ENCODE measurements around the gene OPA1. TPM values are rescaled to one million over a fixed set of nuclear protein-coding genes. Genes with fewer than 3 reads are reported as not detected.

Gene OPA1
- total RNA-seq, 1 donor from 2014 or later, result 109 TPM

DNA sequence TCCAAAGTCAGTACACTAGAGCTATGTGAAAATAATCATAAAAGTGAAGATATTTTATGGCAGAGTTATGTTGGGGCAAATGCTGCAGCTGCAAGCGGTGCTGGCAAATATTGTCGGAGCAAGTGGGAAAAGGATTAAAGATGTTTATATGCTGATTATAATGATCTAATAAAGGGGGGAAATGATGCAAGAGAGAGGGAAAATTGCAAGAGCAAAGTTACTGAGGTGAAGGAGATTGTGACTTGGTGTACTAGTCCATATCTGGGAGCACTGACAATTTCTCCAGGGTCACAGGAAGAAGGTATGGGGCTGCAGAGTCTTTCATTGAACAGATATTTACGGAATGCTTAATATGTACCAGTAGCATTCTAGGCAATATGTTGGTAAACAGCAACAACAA lies 45.8 kb downstream of the OPA1 start:
- intact Hi-C loops (cut with DNase I), result no loop called here
- no peak for DNase-seq (ENCODE audit: low spot score)

DNA sequence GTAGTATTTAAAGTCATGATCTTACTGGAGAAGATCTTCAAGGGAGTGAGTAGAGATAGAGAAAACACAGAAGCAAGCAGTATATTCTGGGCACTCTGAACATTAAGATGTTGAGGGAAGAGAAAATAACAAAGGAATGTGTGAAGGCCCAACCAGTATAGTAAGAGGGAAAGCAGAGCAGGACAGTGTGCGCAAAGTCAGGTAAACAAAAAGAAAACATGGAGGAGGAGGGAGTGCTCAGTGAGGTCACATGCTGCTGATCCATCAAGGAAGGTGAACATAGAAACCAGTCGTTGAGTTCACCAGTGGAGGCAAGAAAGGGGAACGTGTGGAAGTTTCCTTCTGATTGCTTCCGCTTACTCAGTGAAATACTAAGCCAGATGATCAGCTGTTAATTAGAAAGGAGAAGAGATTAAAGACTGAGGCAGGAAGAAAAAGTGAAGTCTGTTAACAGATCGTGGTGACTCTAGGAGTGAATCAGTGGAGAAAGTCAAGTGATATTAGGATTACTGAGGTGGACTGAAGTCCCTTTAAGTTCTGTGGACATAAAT lies 47.2 kb downstream of the OPA1 start:
- intact Hi-C loops (cut with DNase I), result no loop called here
- DNase-seq (ENCODE audit: low spot score), result no peak

DNA sequence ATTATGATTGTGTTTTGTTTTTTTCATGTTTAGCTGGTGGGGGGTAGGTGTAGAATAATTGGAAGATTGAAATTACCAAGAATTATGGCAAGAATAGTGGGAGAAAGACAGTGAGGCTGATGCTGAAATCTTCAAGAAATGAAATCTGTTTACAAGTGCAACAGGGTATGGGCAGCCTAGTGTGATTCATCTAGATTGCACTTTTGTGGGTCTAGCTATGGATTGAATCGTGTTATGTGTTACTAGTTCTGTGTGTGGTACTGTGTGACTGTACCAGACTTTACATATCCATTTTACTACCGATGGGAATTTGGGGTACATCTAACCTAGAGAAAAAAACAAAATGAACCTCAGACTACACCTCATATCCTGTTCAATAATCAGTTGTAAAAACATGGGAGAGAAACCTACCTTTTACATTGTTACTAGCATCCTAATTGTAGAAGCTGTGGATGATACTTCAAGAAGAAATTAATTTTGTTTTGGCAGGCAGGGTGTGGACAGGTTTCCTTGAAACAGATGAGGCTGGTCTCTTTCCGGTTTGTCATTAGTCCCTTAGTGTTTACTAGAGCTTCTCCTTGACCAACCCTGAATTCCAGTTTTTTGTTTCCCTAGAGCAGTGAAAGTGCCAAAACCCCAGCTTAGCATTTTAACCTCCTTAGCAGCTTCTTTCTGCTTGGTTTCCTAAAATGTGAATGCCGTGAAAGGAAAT lies 47.9 kb downstream of the OPA1 start:
- intact Hi-C loops (cut with DNase I), result no loop called here
- no peak for DNase-seq (ENCODE audit: low spot score)

DNA sequence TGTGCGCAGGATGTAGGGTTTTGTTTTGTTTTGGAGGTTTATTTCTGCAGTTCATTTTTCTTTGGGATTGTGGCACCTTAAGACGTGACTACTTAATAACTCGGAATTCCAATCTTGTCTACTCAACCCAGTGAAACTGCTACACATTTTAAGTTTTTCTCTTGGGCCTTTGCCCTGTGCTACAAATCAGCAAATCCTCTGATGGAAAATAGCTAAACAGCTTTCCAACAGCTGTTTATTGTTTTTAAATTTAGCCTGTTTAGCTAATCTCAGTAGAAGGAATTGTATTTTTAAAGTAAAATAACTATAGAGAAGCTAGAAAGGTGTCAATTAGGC lies 48.4 kb downstream of the OPA1 start:
- intact Hi-C loops (cut with DNase I), result no loop called here
- no peak for DNase-seq (ENCODE audit: low spot score)

DNA sequence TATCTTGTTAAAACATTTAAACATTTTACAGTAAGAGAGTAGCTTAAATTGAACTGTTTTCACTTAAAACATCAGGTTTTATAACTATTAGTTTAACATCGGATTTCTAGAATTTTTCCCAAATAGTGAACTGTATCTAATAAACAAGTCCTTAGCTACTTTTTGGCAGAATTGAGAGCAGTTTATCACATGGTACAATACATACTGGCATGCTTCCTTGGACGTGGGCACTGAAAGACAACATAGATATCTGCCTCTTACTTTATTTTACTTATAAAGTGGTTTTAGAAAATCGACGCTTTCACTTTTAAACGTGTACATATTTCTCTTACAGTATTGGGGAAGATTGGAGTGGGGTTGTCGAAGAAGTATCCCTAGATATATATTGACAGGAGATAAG lies 52.8 kb downstream of the OPA1 start:
- no peak for DNase-seq (ENCODE audit: low spot score)
- intact Hi-C loops (cut with DNase I), result no loop called here

DNA sequence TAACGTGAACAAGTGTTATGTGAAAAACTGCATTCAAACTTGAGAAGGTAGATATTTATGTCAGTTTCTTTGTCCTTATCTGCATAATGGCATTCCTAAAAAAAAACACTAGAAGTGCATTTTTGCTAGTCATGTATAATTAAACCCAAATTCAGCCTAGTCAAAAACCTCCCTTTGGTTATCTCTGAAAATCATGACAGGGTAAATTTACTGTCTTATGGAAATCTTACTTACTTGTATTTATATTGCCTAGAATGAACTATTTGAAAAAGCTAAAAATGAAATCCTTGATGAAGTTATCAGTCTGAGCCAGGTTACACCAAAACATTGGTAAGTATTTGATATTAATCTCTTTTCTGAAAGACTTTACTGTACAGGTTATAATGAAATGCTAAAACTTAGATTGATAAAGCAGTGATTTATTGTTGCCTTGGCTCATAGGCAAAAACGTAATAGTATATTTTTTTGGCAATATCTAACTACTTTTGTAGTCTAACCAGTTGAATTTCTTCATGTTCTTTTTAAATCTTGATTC lies 55.6 kb downstream of the OPA1 start:
- intact Hi-C loops (cut with DNase I), result no loop called here
- no peak for DNase-seq (ENCODE audit: low spot score)

DNA sequence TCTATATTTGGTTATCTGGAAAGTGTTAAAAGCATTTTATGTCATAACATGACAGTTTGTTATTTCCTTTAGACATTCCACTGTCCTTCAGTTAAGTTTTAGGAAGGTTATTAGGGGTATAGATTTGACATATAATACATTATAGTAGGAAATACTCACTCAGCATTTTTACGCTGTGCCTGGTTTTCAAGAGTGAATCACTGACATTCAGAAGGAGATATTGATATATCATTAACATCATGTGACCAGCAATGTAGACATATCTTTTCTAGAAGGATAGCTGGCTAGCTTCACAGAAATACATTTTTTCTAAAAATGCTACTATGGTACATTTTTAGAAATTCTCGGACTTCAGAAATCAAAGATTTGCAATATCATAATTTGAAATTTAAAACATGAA lies 57.6 kb downstream of the OPA1 start:
- intact Hi-C loops (cut with DNase I), result no loop called here
- DNase-seq (ENCODE audit: low spot score), result no peak

DNA sequence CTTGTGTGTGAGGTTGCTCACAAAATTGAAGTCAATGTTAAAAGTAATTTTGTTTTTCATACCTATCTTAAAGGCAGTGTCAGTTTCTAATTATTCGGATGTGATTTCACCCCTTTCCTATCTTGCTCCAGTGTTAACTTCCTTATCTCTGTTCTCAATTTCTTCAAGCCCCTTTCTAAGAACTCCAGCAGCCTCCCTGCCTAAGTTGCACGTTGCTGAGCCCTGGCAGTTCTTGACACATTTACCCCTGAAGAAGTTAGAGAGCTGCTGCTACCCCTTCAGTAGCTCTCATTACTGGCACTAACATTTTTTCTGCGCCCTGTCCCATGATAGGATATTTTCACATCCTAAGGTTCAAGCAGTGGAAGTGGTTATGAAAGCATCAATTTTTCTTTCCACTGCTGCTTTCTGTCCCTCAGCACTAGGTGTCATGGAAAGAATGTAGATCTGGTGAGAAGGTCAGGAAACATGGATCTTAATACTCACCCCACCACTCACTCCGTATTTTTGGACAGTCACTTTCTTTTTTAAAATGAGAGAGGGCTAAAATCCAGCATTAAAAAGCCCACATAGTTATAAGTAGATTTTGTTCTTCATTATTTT lies 62.9 kb downstream of the OPA1 start:
- intact Hi-C loops (cut with DNase I), result no loop called here
- DNase-seq (ENCODE audit: low spot score), result no peak

DNA sequence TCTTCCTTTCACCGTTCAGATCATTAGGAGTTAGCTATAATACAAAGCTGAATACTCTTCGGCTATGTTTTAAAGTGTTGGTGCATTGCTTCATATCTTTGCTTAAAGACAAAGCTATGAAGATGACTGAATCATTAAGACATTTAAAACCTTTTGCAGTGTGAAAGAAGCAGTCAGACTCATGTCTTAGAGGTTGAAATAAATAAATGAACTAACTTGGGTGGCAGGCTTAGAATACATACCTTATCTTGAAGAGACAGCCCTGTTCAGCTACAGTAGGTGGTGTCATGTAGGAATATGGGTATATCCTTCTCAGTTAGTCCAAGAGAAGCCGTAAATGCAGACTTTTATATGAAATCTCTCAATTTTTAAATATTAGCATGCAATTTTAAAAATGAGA lies 63.4 kb downstream of the OPA1 start:
- no peak for DNase-seq (ENCODE audit: low spot score)
- intact Hi-C loops (cut with DNase I), result no loop called here

DNA sequence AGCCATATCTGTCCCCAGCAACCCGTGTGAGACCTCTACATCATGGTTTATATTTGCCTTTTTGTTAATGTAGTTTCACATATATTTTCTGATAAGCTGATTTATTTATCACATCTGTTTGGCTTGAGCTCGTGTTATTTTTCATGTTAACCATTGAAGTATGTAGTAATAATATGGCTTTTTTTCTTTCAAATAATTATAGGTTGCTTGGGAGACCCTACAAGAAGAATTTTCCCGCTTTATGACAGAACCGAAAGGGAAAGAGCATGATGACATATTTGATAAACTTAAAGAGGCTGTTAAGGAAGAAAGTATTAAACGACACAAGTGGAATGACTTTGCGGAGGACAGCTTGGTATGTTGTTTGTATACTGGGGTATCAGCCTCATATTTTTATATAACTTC lies 63.9 kb downstream of the OPA1 start:
- intact Hi-C loops (cut with DNase I), result no loop called here
- no peak for DNase-seq (ENCODE audit: low spot score)

DNA sequence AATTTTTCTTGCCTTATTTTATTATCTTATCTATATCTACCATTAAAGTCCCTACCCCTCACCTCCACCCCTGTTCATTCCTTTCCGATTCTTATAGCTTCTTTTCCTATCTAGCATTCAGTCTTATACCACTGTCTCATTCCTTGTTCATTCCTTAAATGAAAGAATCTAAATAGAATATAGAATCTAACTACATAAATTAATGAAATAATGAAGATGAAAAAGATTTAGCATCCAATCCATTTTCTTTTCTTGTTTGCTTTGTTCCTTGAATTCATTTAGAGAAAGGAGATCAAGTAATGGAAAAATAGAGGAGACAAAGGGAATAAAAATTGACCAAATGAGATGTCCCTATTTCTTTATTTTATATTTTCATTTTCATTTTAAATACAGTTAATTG lies 67.2 kb downstream of the OPA1 start:
- no peak for DNase-seq (ENCODE audit: low spot score)
- intact Hi-C loops (cut with DNase I), result loop anchor here (10.0 kb wide), 1 partner anchor 675 kb away; no protein-coding TSS in a partner anchor

DNA sequence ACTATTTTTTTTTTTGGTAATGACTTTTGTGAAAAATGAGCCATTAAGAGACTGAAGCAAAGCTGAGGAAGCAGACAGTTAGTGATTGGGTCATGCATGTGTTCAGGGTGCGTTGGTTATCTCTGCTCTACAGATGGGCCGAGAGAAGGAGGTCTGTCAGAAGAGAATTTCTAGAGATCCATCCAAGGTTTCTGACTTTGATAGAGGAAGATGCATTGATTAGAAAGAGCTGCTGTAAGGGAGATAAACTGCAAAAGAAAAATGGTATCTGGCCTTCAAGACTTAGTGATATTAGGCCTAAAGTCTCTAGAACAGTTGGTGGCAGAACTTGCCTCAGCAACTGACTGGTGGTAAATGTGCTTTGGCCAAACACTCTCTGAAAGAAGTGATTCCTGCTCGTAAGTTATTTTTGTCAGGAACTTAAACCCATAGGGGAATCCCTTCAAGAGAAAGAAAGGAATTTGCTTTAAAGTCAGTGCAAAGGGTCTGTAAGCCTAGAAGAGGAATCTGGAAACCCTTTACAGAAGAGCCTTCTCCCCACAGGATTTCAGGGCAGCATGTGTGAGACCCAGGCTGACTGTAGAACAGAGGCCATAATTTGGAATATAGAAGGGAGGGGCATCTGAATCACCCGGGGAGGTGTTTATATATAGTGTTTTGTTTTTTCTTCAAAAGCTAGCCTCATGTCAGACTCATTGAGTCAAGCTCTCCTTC lies 67.8 kb downstream of the OPA1 start:
- no peak for DNase-seq (ENCODE audit: low spot score)
- intact Hi-C loops (cut with DNase I), result loop anchor here (10.0 kb wide), 1 partner anchor 674 kb away; no protein-coding TSS in a partner anchor

DNA sequence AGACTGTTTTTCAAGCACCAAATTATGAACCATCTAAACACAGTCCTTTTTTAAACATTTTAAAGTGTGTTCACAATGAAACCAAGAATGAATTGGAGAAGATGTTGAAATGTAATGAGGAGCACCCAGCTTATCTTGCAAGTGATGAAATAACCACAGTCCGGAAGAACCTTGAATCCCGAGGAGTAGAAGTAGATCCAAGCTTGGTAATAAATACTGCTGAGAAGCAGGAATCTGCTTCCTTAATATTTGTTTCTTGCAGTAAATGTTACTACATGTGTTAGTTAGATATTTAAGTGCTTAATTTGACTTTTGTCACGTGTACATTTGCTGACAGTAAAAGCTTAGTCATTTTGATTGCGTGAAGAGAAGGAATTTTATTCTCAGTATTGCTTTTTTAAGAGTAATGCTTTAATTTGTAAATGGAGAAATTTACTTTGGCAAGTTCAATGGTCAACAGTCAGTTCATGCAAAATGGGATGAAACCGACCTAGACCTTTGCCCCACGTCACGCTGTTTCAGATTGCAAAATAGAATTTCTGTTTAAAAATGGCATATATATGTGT lies 69.8 kb downstream of the OPA1 start:
- no peak for DNase-seq (ENCODE audit: low spot score)
- intact Hi-C loops (cut with DNase I), result loop anchor here (10.0 kb wide), 1 partner anchor 672 kb away; no protein-coding TSS in a partner anchor

DNA sequence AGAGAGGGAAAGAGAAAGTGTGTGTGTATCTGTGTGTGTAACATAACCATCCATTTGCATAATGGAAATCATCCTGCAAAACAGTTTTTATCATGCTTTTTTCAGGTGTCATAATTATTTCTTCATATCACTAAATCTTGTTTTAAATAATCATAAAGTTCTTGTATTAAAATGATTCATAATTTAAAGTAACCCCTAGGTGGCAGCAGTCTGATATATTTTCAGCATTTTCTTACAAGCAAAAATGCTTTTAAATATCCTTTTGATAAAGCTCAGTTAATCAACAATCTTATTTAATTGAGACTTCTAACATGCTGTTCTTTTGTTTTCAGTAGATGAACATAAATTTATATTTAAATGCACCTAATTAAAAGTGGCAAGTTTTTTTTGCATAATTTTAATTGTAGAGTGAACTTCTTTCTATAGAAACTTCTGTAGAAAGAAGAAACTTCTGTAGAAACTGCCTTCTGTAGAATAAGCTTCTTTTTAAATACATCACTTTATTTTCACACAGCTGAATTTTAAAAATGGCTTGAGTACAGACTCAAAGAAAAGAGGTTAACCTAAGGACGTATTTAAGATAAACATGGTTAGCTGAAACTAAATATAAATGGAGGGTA lies 72.5 kb downstream of the OPA1 start:
- intact Hi-C loops (cut with DNase I), result loop anchor here (10.0 kb wide), 1 partner anchor 669 kb away; no protein-coding TSS in a partner anchor
- DNase-seq (ENCODE audit: low spot score), result no peak

DNA sequence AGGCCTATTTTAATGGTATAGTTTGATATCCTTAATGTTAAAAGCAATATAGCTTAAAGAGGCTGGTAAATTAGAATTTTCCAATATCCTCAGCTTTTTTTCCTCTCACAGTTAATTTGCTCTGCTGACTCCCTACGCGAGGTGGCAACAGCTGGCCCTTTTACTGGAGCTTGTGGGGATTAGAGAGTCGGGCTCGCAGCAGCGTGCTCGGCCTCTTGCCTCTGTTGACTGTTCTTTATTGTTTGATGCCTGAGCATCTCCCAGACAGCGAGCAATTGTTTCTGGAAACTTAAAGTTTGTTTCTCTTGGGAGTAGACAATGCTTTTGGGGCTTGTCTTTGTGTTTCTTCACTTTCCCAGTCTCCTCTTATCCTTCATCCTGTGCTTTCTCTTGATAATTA lies 80.8 kb downstream of the OPA1 start:
- intact Hi-C loops (cut with DNase I), result no loop called here
- DNase-seq (ENCODE audit: low spot score), result no peak

DNA sequence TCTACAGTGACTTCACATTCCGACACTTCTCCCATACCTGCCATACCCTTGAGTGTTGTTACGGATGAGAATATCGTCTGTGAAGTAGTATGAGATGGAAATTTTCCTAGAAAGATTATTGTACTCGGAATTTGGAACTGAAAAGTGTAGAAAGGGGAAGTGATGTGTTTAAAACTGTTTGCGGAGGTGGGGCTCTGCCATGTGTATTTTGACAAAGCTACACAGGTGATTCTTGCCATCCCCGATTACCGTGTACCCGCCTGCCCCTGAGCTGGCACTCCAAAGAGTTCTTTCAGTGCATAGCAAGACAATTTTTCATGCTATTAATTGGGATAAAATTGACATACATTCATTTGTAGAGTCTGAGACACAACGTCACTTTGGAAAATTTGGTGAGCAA lies 81.7 kb downstream of the OPA1 start:
- DNase-seq (ENCODE audit: low spot score), result no peak
- intact Hi-C loops (cut with DNase I), result no loop called here

DNA sequence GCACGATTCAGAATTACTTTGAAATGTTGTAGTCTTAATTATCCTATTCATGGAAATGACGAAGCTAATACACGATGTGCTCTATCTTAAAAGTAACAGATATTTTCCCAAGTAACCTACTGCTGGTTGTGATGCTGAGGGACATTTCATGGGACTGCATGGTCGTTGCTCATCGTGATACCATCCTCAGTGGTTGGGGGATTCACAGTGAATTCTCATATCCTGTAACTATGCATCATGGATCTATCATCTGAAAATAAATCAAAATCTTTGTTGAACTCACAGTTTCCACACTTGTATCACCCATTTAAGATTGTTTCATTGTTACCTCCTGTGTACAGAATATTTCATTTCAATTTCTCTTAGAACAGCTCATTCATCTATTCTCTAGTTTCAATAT lies 84.7 kb downstream of the OPA1 start:
- intact Hi-C loops (cut with DNase I), result no loop called here

DNA sequence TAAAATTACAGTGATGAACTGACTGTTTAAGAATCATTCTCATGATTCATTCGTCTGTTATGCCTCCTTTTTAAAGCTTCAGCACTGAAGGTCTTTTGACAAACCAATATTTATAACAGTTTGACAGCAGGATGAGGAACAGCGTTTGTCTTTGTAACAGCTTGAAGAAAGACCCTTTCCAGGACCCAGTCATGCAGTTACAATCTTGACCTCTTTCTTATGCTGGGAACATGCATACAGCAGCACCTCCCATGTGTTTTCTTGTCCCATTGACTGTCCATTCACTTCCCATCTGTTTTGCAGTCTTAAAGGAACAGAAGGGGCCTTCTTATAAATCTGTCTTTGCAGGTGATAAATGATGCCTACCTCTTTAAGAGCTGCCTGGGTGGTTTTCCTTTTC lies 87.2 kb downstream of the OPA1 start:
- intact Hi-C loops (cut with DNase I), result no loop called here

More for the DNA sequence above, 84.7 kb downstream of the OPA1 start:
- no peak for DNase-seq (ENCODE audit: low spot score)

DNA sequence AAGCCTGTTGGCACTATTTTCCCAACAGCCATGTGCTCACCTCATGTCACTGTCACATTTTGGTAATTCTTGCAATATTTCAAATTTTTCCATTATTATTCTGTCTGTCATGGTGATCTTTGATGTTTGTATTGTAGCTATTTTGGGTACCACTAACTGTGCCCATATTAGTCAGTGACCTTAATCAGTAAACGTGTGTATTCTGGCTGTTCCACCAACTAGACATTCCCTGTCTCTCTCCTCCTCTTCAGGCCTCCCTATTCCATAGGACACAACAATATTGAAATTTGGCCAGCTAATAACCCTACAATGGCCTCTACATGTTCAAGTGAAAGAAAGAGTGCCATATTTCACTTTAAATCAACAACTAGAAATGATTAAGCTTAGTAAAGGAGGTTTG lies 88.6 kb downstream of the OPA1 start:
- no peak for DNase-seq (ENCODE audit: low spot score)
- intact Hi-C loops (cut with DNase I), result no loop called here

More for the DNA sequence above, 87.2 kb downstream of the OPA1 start:
- DNase-seq (ENCODE audit: low spot score), result no peak

All from cardiac septum (tissue), 1 donor.